Measurements from ENCODE around the gene RNU6-9. TPM values are rescaled to one million over a fixed set of nuclear protein-coding genes. Genes with fewer than 3 reads are reported as not detected.

The RNU6-9 gene
- polyA plus RNA-seq, 1 experiment = not detected

GRCh38 chr19:900043-900301 lies 6.7 kb downstream of the RNU6-9 start:
- H3K27ac ChIP-seq (ENCODE audit: low read depth, low read length) = no peak overlapping the region
- CTCF ChIA-PET = no interaction called here
- no peaks in the 10 kb centered on the region; the same call in 1 of the 2 replicates for H3K9me3 ChIP-seq (ENCODE audit: control insufficient read depth, insufficient read depth, low read length)
- H3K27me3 ChIP-seq (ENCODE audit: control insufficient read depth, insufficient read depth, low read length) = no peaks in the 10 kb centered on the region
- DNase-seq (ENCODE audit: low read depth, low spot score) = no peak
- POLR2A ChIA-PET = no interaction called here
- H3K4me3 ChIP-seq (ENCODE audit: low read depth, low read length) = no peak overlapping the region
- no peak for TF ChIP-seq CTCF (IDR thresholded peaks at IDR 0.05; ENCODE audit: low read depth, low read length)

GRCh38 chr19:900302-901111 lies 7.2 kb downstream of the RNU6-9 start:
- TF ChIP-seq CTCF (IDR thresholded peaks at IDR 0.05; ENCODE audit: low read depth, low read length) = no peak

GRCh38 chr19:901216-902092 lies 8.2 kb downstream of the RNU6-9 start:
- TF ChIP-seq CTCF (IDR thresholded peaks at IDR 0.05; ENCODE audit: low read depth, low read length) = no peak
- H3K27me3 ChIP-seq (ENCODE audit: control insufficient read depth, insufficient read depth, low read length) = no peaks in the 10 kb centered on the region
- CTCF ChIA-PET = no interaction called here

More at GRCh38 chr19:900302-901111, 7.2 kb downstream of the RNU6-9 start:
- ChIA-PET CTCF (no interaction called here), POLR2A (no interaction called here)
- H3K4me3 ChIP-seq (ENCODE audit: low read depth, low read length) = no peak overlapping the region
- no peaks in the 10 kb centered on the region; the same call in 1 of the 2 replicates for H3K9me3 ChIP-seq (ENCODE audit: control insufficient read depth, insufficient read depth, low read length)
- H3K27me3 ChIP-seq (ENCODE audit: control insufficient read depth, insufficient read depth, low read length) = no peaks in the 10 kb centered on the region
- no peak overlapping the region for H3K27ac ChIP-seq (ENCODE audit: low read depth, low read length)
- DNase-seq (ENCODE audit: low read depth, low spot score) = no peak

GRCh38 chr19:902093-902370 lies 8.7 kb downstream of the RNU6-9 start:
- POLR2A ChIA-PET = no interaction called here
- TF ChIP-seq CTCF (IDR thresholded peaks at IDR 0.05; ENCODE audit: low read depth, low read length) = no peak
- Histone ChIP-seq H3K9me3 (ENCODE audit: control insufficient read depth, insufficient read depth, low read length) (no peaks in the 10 kb centered on the region; the same call in 1 of the 2 replicates), H3K27me3 (ENCODE audit: control insufficient read depth, insufficient read depth, low read length) (no peaks in the 10 kb centered on the region), H3K27ac (ENCODE audit: low read depth, low read length) (no peak overlapping the region), H3K4me3 (ENCODE audit: low read depth, low read length) (no peak overlapping the region)
- CTCF ChIA-PET = no interaction called here
- DNase-seq (ENCODE audit: low read depth, low spot score) = no peak

More at GRCh38 chr19:901216-902092, 8.2 kb downstream of the RNU6-9 start:
- POLR2A ChIA-PET = interaction anchor here (0.6 kb wide), 1 partner anchor 131 kb away, joined by 4 read pairs; no protein-coding TSS in a partner anchor
- H3K27ac ChIP-seq (ENCODE audit: low read depth, low read length) = no peak overlapping the region
- no peak for DNase-seq (ENCODE audit: low read depth, low spot score)
- no peak overlapping the region for H3K4me3 ChIP-seq (ENCODE audit: low read depth, low read length)
- H3K9me3 ChIP-seq (ENCODE audit: control insufficient read depth, insufficient read depth, low read length) = no peaks in the 10 kb centered on the region; the same call in 1 of the 2 replicates

Data from AG04450 (cell line).